ENCODE results near the gene TPGS2.

The TPGS2 gene

GRCh38 chr18:36811430-36811829 is 17.4 kb downstream of the TPGS2 start:
- no peak overlapping the region for H3K18ac ChIP-seq (ENCODE audit: low read length)
- no peak overlapping the region for H4K91ac ChIP-seq (ENCODE audit: low read depth, low read length)
- no peak overlapping the region for H3K14ac ChIP-seq (ENCODE audit: low read length)
- no peak overlapping the region for H3K4me3 ChIP-seq (ENCODE audit: low read depth, low read length)
- no peak overlapping the region for H4K8ac ChIP-seq (ENCODE audit: low read depth, low read length)
- no peak overlapping the region for H2AK5ac ChIP-seq (ENCODE audit: low read length)
- no peak overlapping the region for H3K27ac ChIP-seq (ENCODE audit: low read depth, low read length)
- no peak overlapping the region for H2BK12ac ChIP-seq (ENCODE audit: low read length)
- no peak overlapping the region for H3K23ac ChIP-seq (ENCODE audit: low read length)
- no peaks in the 10 kb centered on the region for H3K79me2 ChIP-seq (ENCODE audit: control insufficient read depth, insufficient read depth, low read length, poor library complexity)
- no peak overlapping the region for H2BK120ac ChIP-seq (ENCODE audit: insufficient read depth, low read length, poor library complexity)
- H3K36me3 ChIP-seq (ENCODE audit: control insufficient read depth in 1 of 2, insufficient read depth in 2 of 2, low read length in 2 of 2): peaks cover 2 to 20% of the 10 kb centered on the region in 2 experiments
- DNase-seq: peak in 1 of 2 donors; percentile 40
- WGBS (ENCODE audit: extremely low coverage, insufficient coverage, insufficient read length): no CpG with 5 or more reads among the region's 3 CpGs
- no peaks in the 10 kb centered on the region for H3K79me1 ChIP-seq (ENCODE audit: low read length)
- no peaks in the 10 kb centered on the region for H3K4me1 ChIP-seq (ENCODE audit: control insufficient read depth in 1 of 2, insufficient read depth in 2 of 2, low read length in 2 of 2)
- H3K9ac ChIP-seq (ENCODE audit: low read length): no peak overlapping the region
- H2AFZ ChIP-seq (ENCODE audit: insufficient read depth, low read length, poor library complexity): no peak overlapping the region
- H3K9me3 ChIP-seq (ENCODE audit: insufficient read depth, low read depth, low read length): peaks cover 1% of the 10 kb centered on the region
- H3K4ac ChIP-seq (ENCODE audit: low read depth, low read length): no peak overlapping the region
- H3K4me2 ChIP-seq (ENCODE audit: low read length): no peak overlapping the region
- H2BK5ac ChIP-seq (ENCODE audit: low read depth, low read length, poor library complexity): no peak overlapping the region
- no peaks in the 10 kb centered on the region for H3K27me3 ChIP-seq (ENCODE audit: insufficient read depth, low read length)
- H4K12ac ChIP-seq (ENCODE audit: low read depth, low read length): no peak overlapping the region

- H3K36me3 ChIP-seq (ENCODE audit: control insufficient read depth in 1 of 2, insufficient read depth in 2 of 2, low read length in 2 of 2): peaks cover 2 to 25% of the 10 kb centered on the region in 2 experiments
- H2BK12ac ChIP-seq (ENCODE audit: low read length): no peak overlapping the region
- WGBS (ENCODE audit: extremely low coverage, insufficient coverage, insufficient read length): no CpG with 5 or more reads among the region's 6 CpGs
- no peak overlapping the region for H4K91ac ChIP-seq (ENCODE audit: low read depth, low read length)
- H3K79me2 ChIP-seq (ENCODE audit: control insufficient read depth, insufficient read depth, low read length, poor library complexity): no peaks in the 10 kb centered on the region
- no peak overlapping the region for H3K4ac ChIP-seq (ENCODE audit: low read depth, low read length)
- H3K18ac ChIP-seq (ENCODE audit: low read length): no peak overlapping the region
- H3K4me1 ChIP-seq (ENCODE audit: control insufficient read depth in 1 of 2, insufficient read depth in 2 of 2, low read length in 2 of 2): no peaks in the 10 kb centered on the region
- H3K4me3 ChIP-seq (ENCODE audit: low read depth, low read length): no peak overlapping the region
- no peak overlapping the region for H3K4me2 ChIP-seq (ENCODE audit: low read length)
- no peak overlapping the region for H2AFZ ChIP-seq (ENCODE audit: insufficient read depth, low read length, poor library complexity)
- H4K12ac ChIP-seq (ENCODE audit: low read depth, low read length): no peak overlapping the region
- DNase-seq: peak; percentile 43 to 92
- H3K9me3 ChIP-seq (ENCODE audit: insufficient read depth, low read depth, low read length): peaks cover 1% of the 10 kb centered on the region
- no peak overlapping the region for H3K23ac ChIP-seq (ENCODE audit: low read length)
- no peaks in the 10 kb centered on the region for H3K27me3 ChIP-seq (ENCODE audit: insufficient read depth, low read length)
- H2BK5ac ChIP-seq (ENCODE audit: low read depth, low read length, poor library complexity): no peak overlapping the region
- H3K79me1 ChIP-seq (ENCODE audit: low read length): no peaks in the 10 kb centered on the region
- H3K14ac ChIP-seq (ENCODE audit: low read length): no peak overlapping the region
- H2AK5ac ChIP-seq (ENCODE audit: low read length): no peak overlapping the region
- no peak overlapping the region for H3K27ac ChIP-seq (ENCODE audit: low read depth, low read length)
- no peak overlapping the region for H3K9ac ChIP-seq (ENCODE audit: low read length)
- H2BK120ac ChIP-seq (ENCODE audit: insufficient read depth, low read length, poor library complexity): no peak overlapping the region
- H4K8ac ChIP-seq (ENCODE audit: low read depth, low read length): no peak overlapping the region
Measured at GRCh38 chr18:36809590-36810381, 19.0 kb downstream of the TPGS2 start.

GRCh38 chr18:36808681-36809080 is 20.1 kb downstream of the TPGS2 start:
- peaks cover 1% of the 10 kb centered on the region for H3K9me3 ChIP-seq (ENCODE audit: insufficient read depth, low read depth, low read length)
- no peak overlapping the region for H2AK5ac ChIP-seq (ENCODE audit: low read length)
- no peak overlapping the region for H3K18ac ChIP-seq (ENCODE audit: low read length)
- H3K14ac ChIP-seq (ENCODE audit: low read length): no peak overlapping the region
- H2BK120ac ChIP-seq (ENCODE audit: insufficient read depth, low read length, poor library complexity): no peak overlapping the region
- H4K91ac ChIP-seq (ENCODE audit: low read depth, low read length): no peak overlapping the region
- no CpG with 5 or more reads among the region's 2 CpGs for WGBS (ENCODE audit: extremely low coverage, insufficient coverage, insufficient read length)
- H2BK12ac ChIP-seq (ENCODE audit: low read length): no peak overlapping the region
- no peaks in the 10 kb centered on the region for H3K79me1 ChIP-seq (ENCODE audit: low read length)
- no peak overlapping the region for H2BK5ac ChIP-seq (ENCODE audit: low read depth, low read length, poor library complexity)
- H3K23ac ChIP-seq (ENCODE audit: low read length): no peak overlapping the region
- no peak overlapping the region for H2AFZ ChIP-seq (ENCODE audit: insufficient read depth, low read length, poor library complexity)
- H3K79me2 ChIP-seq (ENCODE audit: control insufficient read depth, insufficient read depth, low read length, poor library complexity): no peaks in the 10 kb centered on the region
- H3K36me3 ChIP-seq (ENCODE audit: control insufficient read depth in 1 of 2, insufficient read depth in 2 of 2, low read length in 2 of 2): peaks cover 2 to 31% of the 10 kb centered on the region in 2 experiments
- no peak overlapping the region for H3K27ac ChIP-seq (ENCODE audit: low read depth, low read length)
- H3K4me1 ChIP-seq (ENCODE audit: control insufficient read depth in 1 of 2, insufficient read depth in 2 of 2, low read length in 2 of 2): no peaks in the 10 kb centered on the region
- no peak overlapping the region for H3K9ac ChIP-seq (ENCODE audit: low read length)
- H3K4me3 ChIP-seq (ENCODE audit: low read depth, low read length): no peak overlapping the region
- no peaks in the 10 kb centered on the region for H3K27me3 ChIP-seq (ENCODE audit: insufficient read depth, low read length)
- peak in 1 of 2 donors; percentile 58 for DNase-seq
- H4K8ac ChIP-seq (ENCODE audit: low read depth, low read length): no peak overlapping the region
- H3K4me2 ChIP-seq (ENCODE audit: low read length): no peak overlapping the region
- no peak overlapping the region for H4K12ac ChIP-seq (ENCODE audit: low read depth, low read length)
- no peak overlapping the region for H3K4ac ChIP-seq (ENCODE audit: low read depth, low read length)

GRCh38 chr18:36805105-36805504 is 23.7 kb downstream of the TPGS2 start:
- no peak overlapping the region for H4K8ac ChIP-seq (ENCODE audit: low read depth, low read length)
- no peak overlapping the region for H4K12ac ChIP-seq (ENCODE audit: low read depth, low read length)
- no peak for DNase-seq
- H2AK5ac ChIP-seq (ENCODE audit: low read length): no peak overlapping the region
- no peak overlapping the region for H3K14ac ChIP-seq (ENCODE audit: low read length)
- H3K79me1 ChIP-seq (ENCODE audit: low read length): no peaks in the 10 kb centered on the region
- no peaks in the 10 kb centered on the region for H3K27me3 ChIP-seq (ENCODE audit: insufficient read depth, low read length)
- H3K4ac ChIP-seq (ENCODE audit: low read depth, low read length): no peak overlapping the region
- H2BK120ac ChIP-seq (ENCODE audit: insufficient read depth, low read length, poor library complexity): no peak overlapping the region
- H3K9me3 ChIP-seq (ENCODE audit: insufficient read depth, low read depth, low read length): peaks cover 1% of the 10 kb centered on the region
- no peaks in the 10 kb centered on the region for H3K79me2 ChIP-seq (ENCODE audit: control insufficient read depth, insufficient read depth, low read length, poor library complexity)
- peaks cover 0 to 29% of the 10 kb centered on the region in 2 experiments for H3K36me3 ChIP-seq (ENCODE audit: control insufficient read depth in 1 of 2, insufficient read depth in 2 of 2, low read length in 2 of 2)
- no peaks in the 10 kb centered on the region for H3K4me1 ChIP-seq (ENCODE audit: control insufficient read depth in 1 of 2, insufficient read depth in 2 of 2, low read length in 2 of 2)
- no peak overlapping the region for H4K91ac ChIP-seq (ENCODE audit: low read depth, low read length)
- H3K4me3 ChIP-seq (ENCODE audit: low read depth, low read length): no peak overlapping the region
- no CpG with 5 or more reads among the region's 2 CpGs for WGBS (ENCODE audit: extremely low coverage, insufficient coverage, insufficient read length)
- no peak overlapping the region for H3K18ac ChIP-seq (ENCODE audit: low read length)
- peak overlapping the region; percentile 13 for H3K9ac ChIP-seq (ENCODE audit: low read length)
- no peak overlapping the region for H2AFZ ChIP-seq (ENCODE audit: insufficient read depth, low read length, poor library complexity)
- no peak overlapping the region for H2BK12ac ChIP-seq (ENCODE audit: low read length)
- no peak overlapping the region for H3K27ac ChIP-seq (ENCODE audit: low read depth, low read length)
- H2BK5ac ChIP-seq (ENCODE audit: low read depth, low read length, poor library complexity): no peak overlapping the region
- H3K4me2 ChIP-seq (ENCODE audit: low read length): no peak overlapping the region
- no peak overlapping the region for H3K23ac ChIP-seq (ENCODE audit: low read length)
